ENCODE data around the gene PLA2G4A. TPM values are rescaled to one million over a fixed set of nuclear protein-coding genes. Genes with fewer than 3 reads are reported as not detected.

The PLA2G4A gene
- polyA plus RNA-seq, 1 donor (not counting 4 experiments of a cell fraction or from before 2014, with no cell fraction given) = 29.2 TPM

DNA sequence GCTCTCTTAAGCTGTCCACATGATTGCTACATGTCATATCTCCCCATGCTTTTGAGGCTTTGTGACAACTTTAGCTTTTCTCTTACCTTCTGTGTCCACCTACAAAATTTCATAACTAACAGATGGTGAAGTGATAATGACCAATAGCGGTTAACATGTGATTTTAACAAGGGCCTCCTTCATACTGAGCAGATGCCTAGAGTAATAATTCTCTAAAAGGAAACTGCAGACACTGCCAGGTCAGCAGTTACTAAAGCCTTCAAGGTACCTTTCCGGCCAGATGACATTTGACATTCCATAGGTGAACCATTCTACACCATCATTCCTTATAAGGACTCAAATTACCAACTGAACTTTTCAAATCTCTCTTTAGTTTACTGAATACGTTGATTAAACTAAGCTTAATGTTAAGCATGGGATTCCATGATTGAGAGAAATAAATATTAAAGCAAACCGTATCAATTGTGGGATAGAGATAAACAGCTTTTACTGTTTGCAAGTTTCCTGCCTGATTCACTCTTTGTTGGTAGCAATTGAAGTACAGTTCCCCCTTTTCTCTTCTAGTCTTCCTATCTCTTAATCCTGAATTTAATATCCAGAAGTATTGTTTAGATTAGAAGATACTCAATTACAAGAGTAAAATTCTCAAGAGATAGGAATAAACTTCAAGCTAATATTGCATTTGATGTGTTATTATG lies 205.1 kb downstream of the PLA2G4A start:
- H3K4me1 ChIP-seq (ENCODE audit: control insufficient read depth, extremely low read depth, insufficient read depth, low read length) = peaks cover 2% of the 10 kb centered on the region
- TF ChIP-seq CTCF (optimal IDR thresholded peaks at IDR 0.05 in 1 of 3, IDR thresholded peaks at IDR 0.05 in 1 of 3, conservative IDR thresholded peaks at IDR 0.05 in 1 of 3; ENCODE audit: extremely low read depth in 1 of 3, insufficient read depth in 2 of 3, low read length in 3 of 3) (no peak), EZH2 (IDR thresholded peaks at IDR 0.05; ENCODE audit: low read length) (no peak)
- H3K9me1 ChIP-seq (ENCODE audit: control insufficient read depth, extremely low read depth, insufficient read depth, low read length) = no peaks in the 10 kb centered on the region
- H3K9me3 ChIP-seq (ENCODE audit: control insufficient read depth, low read depth, low read length) = no peaks in the 10 kb centered on the region
- H3K4me3 ChIP-seq (ENCODE audit: control insufficient read depth in 2 of 3, extremely low read depth in 1 of 3, insufficient read depth in 2 of 3, low read depth in 1 of 3, low read length in 3 of 3) = no peak overlapping the region
- H2AFZ ChIP-seq (ENCODE audit: control insufficient read depth, low read length) = no peak overlapping the region
- no peak overlapping the region for H3K27ac ChIP-seq (ENCODE audit: control insufficient read depth, insufficient read depth, low read length)
- no peaks in the 10 kb centered on the region for H3K36me3 ChIP-seq (ENCODE audit: control insufficient read depth in 2 of 2, extremely low read depth in 1 of 2, insufficient read depth in 2 of 2, low read length in 2 of 2)
- no peak overlapping the region for H3K9ac ChIP-seq (ENCODE audit: control insufficient read depth, extremely low read depth, insufficient read depth, low read length)
- FAIRE-seq (no peak), DNase-seq (ENCODE audit: low read depth, low spot score) (no peak)
- no peaks in the 10 kb centered on the region for H3K79me2 ChIP-seq (ENCODE audit: control insufficient read depth, insufficient read depth, low read length)
- no peaks in the 10 kb centered on the region for H4K20me1 ChIP-seq (ENCODE audit: control insufficient read depth, extremely low read depth, insufficient read depth, low read length)
- no peaks in the 10 kb centered on the region for H3K27me3 ChIP-seq (ENCODE audit: control insufficient read depth, extremely low read depth, insufficient read depth, low read length)
- no peak overlapping the region for H3K4me2 ChIP-seq (ENCODE audit: control insufficient read depth, extremely low read depth, insufficient read depth, low read depth, low read length)
- dilution Hi-C loops (cut with MboI; ENCODE audit: extremely low pct_ligation_motif_present, low sequenced_read_pairs) = no loop called here

DNA sequence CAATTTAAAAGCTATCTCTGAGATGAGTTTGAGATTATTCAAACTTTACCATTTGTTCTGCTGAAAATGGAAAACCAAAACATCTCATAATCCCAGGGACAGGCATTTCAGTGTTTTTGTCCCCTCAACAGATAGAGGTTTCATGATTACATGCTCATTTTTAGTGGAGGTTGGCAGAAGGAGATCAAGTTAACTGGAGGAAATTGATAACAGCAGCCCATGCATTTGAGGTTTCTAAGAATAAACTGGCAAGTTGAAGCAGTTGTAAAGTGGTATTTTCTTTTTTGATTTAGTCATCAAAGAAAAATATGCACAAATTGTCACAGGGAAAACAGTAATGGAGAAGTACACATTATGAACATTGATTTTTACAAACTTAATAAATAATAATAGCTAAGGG lies 205.8 kb downstream of the PLA2G4A start:
- H2AFZ ChIP-seq (ENCODE audit: control insufficient read depth, low read length) = no peak overlapping the region
- H3K27me3 ChIP-seq (ENCODE audit: control insufficient read depth, extremely low read depth, insufficient read depth, low read length) = no peaks in the 10 kb centered on the region
- dilution Hi-C loops (cut with MboI; ENCODE audit: extremely low pct_ligation_motif_present, low sequenced_read_pairs) = no loop called here
- no peaks in the 10 kb centered on the region for H3K9me1 ChIP-seq (ENCODE audit: control insufficient read depth, extremely low read depth, insufficient read depth, low read length)
- H3K9ac ChIP-seq (ENCODE audit: control insufficient read depth, extremely low read depth, insufficient read depth, low read length) = no peak overlapping the region
- FAIRE-seq (no peak), DNase-seq (ENCODE audit: low read depth, low spot score) (no peak)
- H4K20me1 ChIP-seq (ENCODE audit: control insufficient read depth, extremely low read depth, insufficient read depth, low read length) = no peaks in the 10 kb centered on the region
- H3K79me2 ChIP-seq (ENCODE audit: control insufficient read depth, insufficient read depth, low read length) = no peaks in the 10 kb centered on the region
- TF ChIP-seq EZH2 (IDR thresholded peaks at IDR 0.05; ENCODE audit: low read length) (no peak), CTCF (optimal IDR thresholded peaks at IDR 0.05 in 1 of 3, IDR thresholded peaks at IDR 0.05 in 1 of 3, conservative IDR thresholded peaks at IDR 0.05 in 1 of 3; ENCODE audit: extremely low read depth in 1 of 3, insufficient read depth in 2 of 3, low read length in 3 of 3) (no peak)
- no peak overlapping the region for H3K27ac ChIP-seq (ENCODE audit: control insufficient read depth, insufficient read depth, low read length)
- H3K36me3 ChIP-seq (ENCODE audit: control insufficient read depth in 2 of 2, extremely low read depth in 1 of 2, insufficient read depth in 2 of 2, low read length in 2 of 2) = no peaks in the 10 kb centered on the region
- no peaks in the 10 kb centered on the region for H3K9me3 ChIP-seq (ENCODE audit: control insufficient read depth, low read depth, low read length)
- H3K4me2 ChIP-seq (ENCODE audit: control insufficient read depth, extremely low read depth, insufficient read depth, low read depth, low read length) = no peak overlapping the region
- H3K4me3 ChIP-seq (ENCODE audit: control insufficient read depth in 2 of 3, extremely low read depth in 1 of 3, insufficient read depth in 2 of 3, low read depth in 1 of 3, low read length in 3 of 3) = no peak overlapping the region
- peaks cover 4% of the 10 kb centered on the region for H3K4me1 ChIP-seq (ENCODE audit: control insufficient read depth, extremely low read depth, insufficient read depth, low read length)

Measured in keratinocyte (primary cell).